Ishikawa (cell line): ENCODE measurements around the gene ZNF74.
A peak's percentile ranks its signal among the peaks of the same experiment; 100 is the strongest.

Source experiments
- CREB1 ChIP-seq: IDR thresholded peaks from 2 replicates; pipeline ENCODE4 v1.6.1; 2012; ENCODE audit warnings: low read depth
- EGR1 ChIP-seq: IDR thresholded peaks from 2 replicates; pipeline ENCODE4 v1.6.1; 2012
- EP300 ChIP-seq: IDR thresholded peaks from 2 replicates; pipeline ENCODE4 v1.6.1; 2012; ENCODE audit warnings: borderline replicate concordance
- FOXM1 ChIP-seq: IDR thresholded peaks from 2 replicates; pipeline ENCODE4 v1.6.1; 2012; ENCODE audit warnings: low read depth, borderline replicate concordance
- NFIC ChIP-seq: IDR thresholded peaks from 2 replicates; pipeline ENCODE4 v1.6.1; 2012
- RAD21 ChIP-seq: IDR thresholded peaks from 2 replicates; pipeline ENCODE4 v1.6.1; 2012; ENCODE audit warnings: low read depth
- TAF1 ChIP-seq: IDR thresholded peaks from 2 replicates; pipeline ENCODE4 v1.6.1; 2012; ENCODE audit warnings: low read depth, mild to moderate bottlenecking
- TCF12 ChIP-seq: IDR thresholded peaks from 2 replicates; pipeline ENCODE4 v1.6.1; 2012; ENCODE audit warnings: low read depth
- TEAD4 ChIP-seq: IDR thresholded peaks from 2 replicates; pipeline ENCODE4 v1.6.1; 2012
- USF1 ChIP-seq: IDR thresholded peaks from 2 replicates; pipeline ENCODE4 v1.6.1; 2012
- YY1 ChIP-seq: IDR thresholded peaks from 2 replicates; pipeline ENCODE4 v1.6.1; 2012; ENCODE audit warnings: low read depth
- ZBTB7A ChIP-seq: IDR thresholded peaks from 2 replicates; pipeline ENCODE4 v1.6.1; 2012; ENCODE audit warnings: low read depth
- TF ChIP-seq, protein P1 (sequence below): IDR thresholded peaks from 2 replicates; pipeline ENCODE4 v1.6.1; 2012
- TF ChIP-seq, protein P2 (sequence below): IDR thresholded peaks from 2 replicates; pipeline ENCODE4 v1.6.1; 2012; ENCODE audit warnings: low read depth, mild to moderate bottlenecking

ZNF74 gene

GRCh38 chr22:20455709-20456063 is 61.7 kb downstream of the ZNF74 start:
- TF ChIP-seq TEAD4 (no peak), NFIC (no peak), TCF12 (no peak), TAF1 (no peak), EP300 (no peak), USF1 (no peak), ZBTB7A (no peak), RAD21 (no peak)
- TF ChIP-seq, protein P1, sequence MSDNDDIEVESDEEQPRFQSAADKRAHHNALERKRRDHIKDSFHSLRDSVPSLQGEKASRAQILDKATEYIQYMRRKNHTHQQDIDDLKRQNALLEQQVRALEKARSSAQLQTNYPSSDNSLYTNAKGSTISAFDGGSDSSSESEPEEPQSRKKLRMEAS = no peak
- TF ChIP-seq, protein P2, sequence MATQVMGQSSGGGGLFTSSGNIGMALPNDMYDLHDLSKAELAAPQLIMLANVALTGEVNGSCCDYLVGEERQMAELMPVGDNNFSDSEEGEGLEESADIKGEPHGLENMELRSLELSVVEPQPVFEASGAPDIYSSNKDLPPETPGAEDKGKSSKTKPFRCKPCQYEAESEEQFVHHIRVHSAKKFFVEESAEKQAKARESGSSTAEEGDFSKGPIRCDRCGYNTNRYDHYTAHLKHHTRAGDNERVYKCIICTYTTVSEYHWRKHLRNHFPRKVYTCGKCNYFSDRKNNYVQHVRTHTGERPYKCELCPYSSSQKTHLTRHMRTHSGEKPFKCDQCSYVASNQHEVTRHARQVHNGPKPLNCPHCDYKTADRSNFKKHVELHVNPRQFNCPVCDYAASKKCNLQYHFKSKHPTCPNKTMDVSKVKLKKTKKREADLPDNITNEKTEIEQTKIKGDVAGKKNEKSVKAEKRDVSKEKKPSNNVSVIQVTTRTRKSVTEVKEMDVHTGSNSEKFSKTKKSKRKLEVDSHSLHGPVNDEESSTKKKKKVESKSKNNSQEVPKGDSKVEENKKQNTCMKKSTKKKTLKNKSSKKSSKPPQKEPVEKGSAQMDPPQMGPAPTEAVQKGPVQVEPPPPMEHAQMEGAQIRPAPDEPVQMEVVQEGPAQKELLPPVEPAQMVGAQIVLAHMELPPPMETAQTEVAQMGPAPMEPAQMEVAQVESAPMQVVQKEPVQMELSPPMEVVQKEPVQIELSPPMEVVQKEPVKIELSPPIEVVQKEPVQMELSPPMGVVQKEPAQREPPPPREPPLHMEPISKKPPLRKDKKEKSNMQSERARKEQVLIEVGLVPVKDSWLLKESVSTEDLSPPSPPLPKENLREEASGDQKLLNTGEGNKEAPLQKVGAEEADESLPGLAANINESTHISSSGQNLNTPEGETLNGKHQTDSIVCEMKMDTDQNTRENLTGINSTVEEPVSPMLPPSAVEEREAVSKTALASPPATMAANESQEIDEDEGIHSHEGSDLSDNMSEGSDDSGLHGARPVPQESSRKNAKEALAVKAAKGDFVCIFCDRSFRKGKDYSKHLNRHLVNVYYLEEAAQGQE = no peak

GRCh38 chr22:20456064-20456721 is 62.2 kb downstream of the ZNF74 start:
- no peak for TF ChIP-seq NFIC
- TF ChIP-seq TCF12 = no peak
- no peak for TF ChIP-seq YY1
- TF ChIP-seq, protein P1 = no peak
- no peak for TF ChIP-seq ZBTB7A
- TF ChIP-seq TEAD4 = no peak
- peak; percentile 94 for TF ChIP-seq RAD21

GRCh38 chr22:20456722-20457076 is 62.7 kb downstream of the ZNF74 start:
- TF ChIP-seq TAF1 (no peak), ZBTB7A (no peak)

DNA sequence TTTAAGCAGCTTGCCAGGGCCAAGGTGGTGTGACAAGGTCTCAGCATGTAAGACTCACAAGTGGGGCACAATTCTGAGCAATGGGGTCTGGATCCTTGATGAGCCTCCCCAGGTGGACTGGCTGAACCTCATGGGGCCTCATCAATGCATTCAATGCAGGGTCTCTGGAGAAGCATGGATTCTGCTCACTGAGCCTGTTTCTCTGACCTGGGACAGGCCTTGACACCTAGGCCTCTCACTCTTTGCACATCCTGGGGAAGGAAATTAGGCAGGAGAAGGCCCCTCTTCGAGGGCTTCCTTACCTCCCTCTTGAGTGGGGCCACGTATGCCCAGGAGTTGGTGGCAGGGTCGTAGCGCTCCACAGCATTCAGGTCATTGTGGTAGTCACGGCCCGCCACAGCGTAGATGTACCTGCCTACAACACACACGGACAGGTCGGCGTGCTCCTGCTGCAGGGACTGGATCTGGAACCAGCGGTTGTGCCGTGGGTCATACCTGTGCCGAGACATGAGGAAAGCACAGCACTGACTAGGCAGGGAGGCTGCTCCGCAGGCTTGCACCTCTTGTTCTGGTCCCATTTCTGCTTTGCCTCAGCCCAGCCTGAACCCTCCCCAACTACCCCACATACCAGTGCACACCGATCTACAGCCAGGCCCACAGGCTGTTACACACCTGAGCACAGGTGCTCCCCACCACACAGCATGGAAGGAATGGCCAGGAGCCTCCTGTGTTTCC is 63.7 kb downstream of the ZNF74 start:
- no peak for TF ChIP-seq TCF12
- no peak for TF ChIP-seq ZBTB7A
- TF ChIP-seq, protein P2 = no peak
- TF ChIP-seq NFIC = no peak
- no peak for TF ChIP-seq CREB1
- TF ChIP-seq USF1 = no peak
- TF ChIP-seq, protein P1 = no peak
- TF ChIP-seq TAF1 = no peak
- no peak for TF ChIP-seq RAD21
- TF ChIP-seq EGR1 = no peak
- no peak for TF ChIP-seq FOXM1
- no peak for TF ChIP-seq TEAD4
- TF ChIP-seq EP300 = no peak
- TF ChIP-seq YY1 = no peak
